Hypothalamus (tissue), 51 donors: ENCODE measurements around the gene KAZN.

Source experiments
- DNase-seq, 51 donors: peaks; one replicate each; lab custom pipeline; 2025; lab: John Stamatoyannopoulos, UW

KAZN gene

GRCh38 chr1:14666962-14667650 lies 68.6 kb downstream of the KAZN start:
- no peak for DNase-seq

DNA sequence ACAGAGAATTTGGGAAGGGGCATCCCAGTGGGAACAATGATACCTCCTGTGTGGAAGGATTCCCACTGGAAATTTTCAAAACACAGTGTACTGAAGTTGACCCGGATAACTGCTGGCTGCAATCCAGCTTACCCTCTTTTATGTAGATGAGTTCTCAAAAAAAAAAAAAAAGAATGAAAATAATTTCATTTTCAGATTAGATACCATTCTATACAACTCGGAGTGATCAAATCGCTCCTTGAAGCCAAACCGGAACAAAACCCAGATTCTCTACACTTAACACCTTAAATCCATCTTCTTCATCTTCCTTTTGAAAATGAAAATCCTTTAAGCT lies 69.1 kb downstream of the KAZN start:
- no peak for DNase-seq

DNA sequence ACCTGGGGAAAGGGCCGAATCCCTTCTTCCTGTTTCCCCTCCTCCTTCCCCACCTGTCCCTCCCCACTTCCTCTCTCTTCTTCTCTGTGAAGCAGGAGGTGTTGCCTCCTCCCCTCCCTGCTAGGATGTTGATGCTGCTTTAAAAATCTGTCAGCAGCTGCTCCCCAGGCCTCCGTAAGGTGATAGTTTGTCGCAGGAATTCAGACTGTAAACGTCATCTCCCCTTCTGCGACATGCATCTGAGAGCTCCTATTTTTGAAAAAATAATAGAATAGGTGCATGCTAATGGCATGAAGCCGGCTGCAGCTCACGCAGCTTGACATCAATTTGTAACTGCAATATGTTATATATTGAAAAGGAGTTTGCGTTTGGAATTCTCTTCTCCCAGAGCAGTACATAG lies 70.1 kb downstream of the KAZN start:
- DNase-seq = no peak

DNA sequence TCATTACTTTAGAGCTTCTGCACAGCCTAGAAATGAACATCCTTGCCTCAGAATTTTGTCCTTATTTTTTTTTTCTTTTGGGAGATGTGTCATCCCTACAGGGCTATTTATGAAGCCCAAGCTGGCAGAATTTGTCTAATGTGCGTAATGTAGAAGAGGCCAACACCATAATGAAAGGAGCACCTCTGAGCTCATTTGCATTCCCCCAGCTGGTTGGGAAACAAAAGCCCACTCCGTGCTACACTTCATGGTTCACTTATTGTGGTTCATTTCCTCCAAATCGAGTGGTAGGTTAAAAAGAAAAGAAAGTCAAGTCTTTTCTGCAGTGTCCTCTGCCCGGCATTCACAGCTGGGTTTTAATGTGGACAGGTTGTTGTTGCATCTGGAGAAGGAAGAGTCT lies 73.5 kb downstream of the KAZN start:
- DNase-seq = peak in 1 of 51 donors; percentile 5

- no peak for DNase-seq
Observed at GRCh38 chr1:14674030-14674429, 75.5 kb downstream of the KAZN start.

- DNase-seq = no peak
Observed at GRCh38 chr1:14676400-14676799, 77.9 kb downstream of the KAZN start.

GRCh38 chr1:14677292-14677971 lies 78.9 kb downstream of the KAZN start:
- no peak for DNase-seq

DNA sequence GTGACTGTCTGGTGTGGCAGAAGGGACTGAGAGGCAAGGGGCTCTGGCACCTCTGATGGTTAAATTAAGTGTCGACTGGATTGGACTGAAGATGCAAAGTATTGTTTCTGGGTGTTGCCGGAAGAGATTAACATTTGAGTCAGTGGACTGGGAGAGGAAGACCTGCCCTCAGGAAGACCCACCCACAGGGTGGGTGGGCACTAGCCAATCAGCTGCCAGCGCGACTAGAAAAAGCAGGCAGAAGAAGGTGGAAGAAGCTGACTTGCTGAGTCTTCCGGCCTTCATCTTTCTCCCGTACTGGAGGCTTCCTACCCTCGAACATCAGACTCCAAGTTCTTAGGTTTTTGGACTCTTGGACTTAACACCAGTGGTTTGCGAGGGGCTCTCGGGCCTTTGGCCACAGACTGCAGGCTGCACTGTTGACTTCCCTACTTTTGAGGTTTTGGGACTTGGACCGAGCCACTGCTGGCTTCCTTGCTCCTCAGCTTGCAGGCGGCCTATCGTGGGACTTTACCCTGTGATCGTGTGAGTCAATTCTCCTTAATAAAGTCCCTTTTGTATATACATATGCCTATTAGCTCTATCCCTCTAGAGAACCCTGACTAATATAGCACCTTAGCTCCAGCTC lies 79.6 kb downstream of the KAZN start:
- no peak for DNase-seq

GRCh38 chr1:14679027-14679688 lies 80.7 kb downstream of the KAZN start:
- DNase-seq = no peak

DNA sequence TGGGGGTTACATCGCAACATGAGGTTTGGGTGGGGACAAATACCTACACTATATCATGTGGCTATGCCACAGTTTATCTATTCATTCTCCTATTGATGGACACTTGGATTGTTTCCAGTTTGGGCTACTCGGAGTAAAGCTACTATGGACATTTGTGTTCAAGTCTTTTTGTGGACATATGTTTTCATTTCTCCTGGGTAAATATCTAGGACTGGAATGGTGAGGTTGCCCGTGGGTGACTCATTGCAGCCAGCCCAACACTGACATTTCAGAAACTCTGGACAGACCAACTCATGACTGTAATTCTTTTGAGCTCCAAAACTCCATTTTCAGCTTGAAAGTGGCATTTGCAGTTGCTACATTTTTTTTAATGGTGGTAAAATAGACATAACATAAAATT lies 82.7 kb downstream of the KAZN start:
- DNase-seq = no peak

GRCh38 chr1:14682941-14683621 lies 84.6 kb downstream of the KAZN start:
- no peak for DNase-seq

GRCh38 chr1:14685078-14685477 lies 86.6 kb downstream of the KAZN start:
- no peak for DNase-seq

DNA sequence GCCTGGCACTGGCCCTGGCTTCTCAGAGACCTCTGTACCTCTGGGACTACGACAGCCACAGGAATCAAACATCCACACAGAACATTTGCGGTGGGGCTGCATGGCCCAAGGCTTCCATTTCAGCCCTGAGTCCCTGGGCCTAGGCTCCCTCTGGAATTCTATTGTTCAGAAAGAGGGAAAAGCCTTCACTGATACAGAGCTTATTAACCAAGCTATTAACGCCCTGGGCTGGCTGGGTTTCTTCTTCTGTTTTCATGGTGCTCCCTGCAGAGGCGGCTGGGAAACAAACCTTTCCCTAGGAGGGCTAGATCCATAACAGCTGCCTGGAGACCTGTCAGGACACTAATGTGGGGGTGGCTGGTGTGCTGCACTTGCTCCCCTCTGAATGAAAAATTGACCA lies 88.2 kb downstream of the KAZN start:
- DNase-seq = no peak

DNA sequence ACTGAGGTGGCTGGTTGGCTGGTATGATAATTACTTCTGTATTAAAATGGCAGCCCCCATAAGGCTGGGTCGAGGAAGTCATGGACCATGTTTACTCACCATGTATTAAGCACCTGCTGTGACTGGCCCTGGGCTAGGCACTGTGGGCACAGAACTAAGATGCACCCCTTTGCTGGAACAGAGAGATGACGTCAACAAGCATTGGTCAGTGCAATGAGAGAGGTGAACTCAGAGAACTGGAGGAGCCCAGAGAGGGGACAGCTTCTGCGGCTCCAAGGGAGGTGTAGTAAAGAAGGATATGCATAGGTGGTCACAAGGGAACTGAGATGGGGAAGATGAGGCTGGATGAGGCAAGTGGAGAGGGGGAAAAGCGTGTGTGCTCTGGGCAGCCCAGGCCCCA lies 88.7 kb downstream of the KAZN start:
- no peak for DNase-seq

- peak in 11 of 51 donors; percentile 3 to 51 (median 11) for DNase-seq
Observed at GRCh38 chr1:14689996-14690615, 91.6 kb downstream of the KAZN start.

DNA sequence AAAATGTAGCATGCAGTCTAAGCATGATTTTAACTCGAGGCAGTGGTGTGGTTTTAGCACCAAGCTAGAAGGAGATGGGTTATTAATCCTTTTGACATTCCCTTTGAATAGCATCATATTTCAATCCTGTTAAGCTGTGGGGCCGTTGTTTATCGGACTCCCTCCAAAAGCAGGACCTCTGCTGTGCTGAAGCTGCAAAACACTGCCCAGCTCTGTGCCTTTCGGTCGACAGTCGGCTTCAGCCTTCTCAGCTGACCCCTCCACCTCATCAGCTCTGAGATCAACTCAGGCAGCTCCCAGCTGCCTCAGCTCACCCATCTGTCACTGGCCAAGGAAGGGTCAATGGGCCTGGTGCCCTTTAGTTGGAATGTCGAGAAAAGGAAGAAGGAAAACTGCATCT lies 95.5 kb downstream of the KAZN start:
- no peak for DNase-seq

DNA sequence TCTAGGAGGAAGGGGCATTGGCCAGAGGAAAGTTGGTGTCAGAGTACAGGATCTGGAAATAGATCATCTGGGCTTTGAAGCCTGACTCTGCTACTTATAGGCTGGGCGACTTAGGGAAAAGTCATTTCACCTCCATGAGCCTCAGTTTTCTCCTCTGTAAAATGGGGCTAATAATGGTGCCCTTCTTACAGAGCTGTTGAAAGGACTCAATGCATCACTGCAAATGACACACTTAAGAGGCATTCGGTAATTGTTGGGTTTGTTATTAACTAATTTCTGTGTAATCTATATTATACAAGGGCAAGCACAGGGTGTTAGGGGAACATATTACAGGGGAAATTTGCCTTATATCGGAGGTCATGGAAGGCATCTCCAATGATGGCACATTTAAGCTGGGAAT lies 96.1 kb downstream of the KAZN start:
- no peak for DNase-seq

DNA sequence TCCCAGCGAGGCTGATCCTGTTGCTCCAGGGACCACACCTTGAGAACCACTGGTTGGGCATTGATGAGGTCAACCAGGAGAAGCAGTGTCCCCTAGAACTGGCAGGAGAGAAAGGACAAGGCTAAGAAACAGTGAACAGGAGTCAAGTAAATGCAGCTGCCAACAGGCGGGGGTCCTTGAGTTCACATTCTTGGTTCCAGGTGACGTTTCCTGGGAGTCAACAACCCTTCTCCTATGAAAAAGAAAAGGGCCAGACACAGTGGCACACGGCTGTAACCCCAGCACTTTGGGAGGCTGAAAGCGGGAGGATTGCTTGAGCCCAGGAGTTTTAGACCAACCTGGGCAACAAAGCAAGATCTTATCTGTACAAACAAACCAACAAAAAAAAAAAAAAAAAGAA lies 98.3 kb downstream of the KAZN start:
- no peak for DNase-seq

DNA sequence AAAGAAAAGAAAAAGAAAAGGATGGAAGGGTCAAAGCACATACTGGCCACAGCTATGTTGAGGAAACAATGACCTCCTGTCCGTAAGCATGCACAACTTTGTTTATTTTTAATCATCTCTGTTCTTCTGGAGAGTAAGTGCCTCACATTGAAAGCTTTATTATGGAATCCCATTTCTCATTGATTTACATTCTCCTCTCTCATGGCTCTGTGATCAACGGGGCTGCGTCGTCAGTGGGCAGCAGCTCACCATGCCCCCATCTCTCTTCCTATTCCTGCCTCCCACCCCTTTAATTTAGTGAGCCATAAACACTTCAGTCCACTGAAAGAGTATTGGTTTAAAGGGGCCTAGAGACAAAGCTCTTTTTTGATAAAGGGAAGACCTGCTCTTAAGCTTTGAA lies 98.9 kb downstream of the KAZN start:
- no peak for DNase-seq

GRCh38 chr1:14698314-14698713 lies 99.8 kb downstream of the KAZN start:
- no peak for DNase-seq

- DNase-seq = no peak
Observed at GRCh38 chr1:14699620-14700019, 101.1 kb downstream of the KAZN start.
